GM10266 (cell line): ENCODE results near the gene LCNL1.

Experiments
- DNase-seq: peaks from one replicate; pipeline ENCODE4 v3.0.0; 2012; ENCODE audit errors: extremely low spot score
- CTCF ChIP-seq: IDR thresholded peaks from 2 replicates; pipeline ENCODE4 v1.5.1; 2012; ENCODE audit warnings: mild to moderate bottlenecking, low read depth; ENCODE audit not compliant: control insufficient read depth, insufficient read depth; ENCODE audit errors: missing control alignments

Gene LCNL1

GRCh38 chr9:137034039-137034708 lies 51.4 kb downstream of the LCNL1 start:
- no peak for DNase-seq

GRCh38 chr9:137034709-137035506 lies 52.1 kb downstream of the LCNL1 start:
- TF ChIP-seq CTCF = peak; percentile 97
- peak; percentile 95 for DNase-seq

More at GRCh38 chr9:137034039-137034708, 51.4 kb downstream of the LCNL1 start:
- no peak for TF ChIP-seq CTCF
